Right ventricle myocardium inferior (tissue), 1 donor: Measurements from ENCODE around the gene RNF14. TPM values are rescaled to one million over a fixed set of nuclear protein-coding genes. Genes with fewer than 3 reads are reported as not detected.
"Not testable (repeated sequence)": the region's sequence is repeated elsewhere in the genome, so short reads cannot be mapped to it uniquely, and the experiment has no call there.

Source experiments
- ATAC-seq: fragments of 200-7000 bp; cut with Tn5 transposase; one replicate; pipeline ENCODE4 v1.9.1; 2020; ENCODE audit warnings: mild to moderate bottlenecking, moderate library complexity
- DNase-seq: peaks from one replicate; pipeline ENCODE4 v3.0.0; 2021; ENCODE audit errors: missing footprints
- intact Hi-C: fragments of 100-400 bp; cut with DNase I; formaldehyde crosslinking; loops from one replicate; pipeline ENCODE4 v1.11.0; 2022
- total RNA-seq: library from RNA; stranded (reverse); fragmentation: NEBNext Ultra II Directional; extraction: Animal tissue kit (Norgen Biotek cat#: 25700); gene quantifications from one replicate; pipeline ENCODE4 v1.2.1, GENCODE V29; 2021
- donor health status: DM: no; HTN: yes; CAD: no; lungs with severe emphysema.

The RNF14 gene
- total RNA-seq, 1 donor from 2014 or later, result 98.0 TPM

- DNase-seq, result no peak
- no peak for ATAC-seq
- intact Hi-C loops, result loop anchor here (5.0 kb wide), 1 partner anchor 37 kb away; no protein-coding TSS in a partner anchor
Measured at GRCh38 chr5:142025637-142026036, 56.7 kb downstream of the RNF14 start.

GRCh38 chr5:142032150-142032549 lies 63.2 kb downstream of the RNF14 start:
- ATAC-seq (no peak), DNase-seq (no peak)
- intact Hi-C loops, result no loop called here

- DNase-seq (no peak), ATAC-seq (no peak)
- intact Hi-C loops, result no loop called here
Measured at GRCh38 chr5:142032747-142033631, 64.1 kb downstream of the RNF14 start.

DNA sequence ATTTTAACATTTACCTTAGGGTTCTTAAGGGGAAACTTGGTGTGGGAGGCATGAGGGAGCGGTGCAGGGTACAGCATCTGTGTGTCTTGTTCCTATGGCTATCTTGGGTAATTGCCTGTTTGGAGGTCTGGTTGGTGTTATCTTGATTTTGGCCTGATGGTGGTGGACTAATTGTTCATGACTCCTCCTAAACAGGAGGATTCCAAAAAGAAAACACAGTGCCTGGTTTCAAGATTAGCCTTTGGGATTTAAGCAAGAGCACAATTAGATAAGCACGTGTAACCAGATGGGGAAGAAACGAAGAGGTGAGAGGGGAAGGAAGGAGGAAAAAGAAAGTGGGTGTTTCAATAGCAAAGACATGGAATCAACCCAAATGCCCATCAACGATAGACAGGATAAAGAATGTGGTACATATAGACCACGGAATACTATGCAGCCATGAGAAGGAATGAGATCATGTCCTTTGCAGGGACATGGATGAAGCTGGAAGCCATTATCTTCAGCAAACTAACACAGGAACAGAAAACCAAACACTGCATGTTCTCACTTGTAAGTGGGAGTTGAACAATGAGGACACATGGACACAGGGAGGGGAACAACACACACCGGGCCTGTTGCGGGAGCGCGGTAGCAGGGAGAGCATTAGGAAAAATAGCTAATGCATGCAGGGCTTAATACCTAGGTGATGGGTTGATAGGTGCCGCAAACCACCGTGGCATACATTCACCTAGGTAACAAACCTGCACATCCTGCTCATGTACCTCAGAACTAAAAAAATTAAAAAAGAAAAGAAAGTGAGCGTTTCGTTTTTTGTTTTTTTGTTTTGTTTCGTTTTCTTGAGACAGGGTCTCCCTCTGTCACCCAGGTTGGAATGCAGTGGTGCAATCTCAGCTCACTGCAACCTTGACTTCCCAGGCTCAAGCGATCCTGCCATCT lies 65.0 kb downstream of the RNF14 start:
- DNase-seq, intact Hi-C loops, ATAC-seq: not testable (repeated sequence)

GRCh38 chr5:142034994-142035393 lies 66.1 kb downstream of the RNF14 start:
- ATAC-seq (no peak), DNase-seq (no peak)
- intact Hi-C loops, result no loop called here

GRCh38 chr5:142036918-142037317 lies 68.0 kb downstream of the RNF14 start:
- ATAC-seq (no peak), DNase-seq (no peak)
- intact Hi-C loops, result no loop called here

GRCh38 chr5:142037599-142037998 lies 68.7 kb downstream of the RNF14 start:
- DNase-seq, ATAC-seq, intact Hi-C loops: not testable (repeated sequence)

GRCh38 chr5:142038735-142039134 lies 69.8 kb downstream of the RNF14 start:
- DNase-seq (no peak), ATAC-seq (no peak)
- intact Hi-C loops, result no loop called here

Other genes starting within 250 kb of the RNF14 start
- gene PCDH1, start 90.7 kb upstream of the RNF14 start, total RNA-seq, result 21.0 TPM
- gene DELE1, start 45.2 kb upstream of the RNF14 start, total RNA-seq, result 94.4 TPM
- gene PCDH12, start 10.9 kb upstream of the RNF14 start, total RNA-seq, result 10.4 TPM
- 25.2 TPM for gene GNPDA1, start 43.9 kb downstream of the RNF14 start, total RNA-seq
- 51.9 TPM for gene NDFIP1, start 139.7 kb downstream of the RNF14 start, total RNA-seq